HG03342 (cell line): ENCODE data around the gene TMEM256.

ENCODE experiments used
- ATAC-seq: cut with Tn5 transposase; IDR thresholded peaks from one replicate; pipeline ENCODE4 v1.9.1; 2021; ENCODE audit warnings: mild to moderate bottlenecking, moderate library complexity; ENCODE audit not compliant: unreplicated experiment

The TMEM256 gene

DNA sequence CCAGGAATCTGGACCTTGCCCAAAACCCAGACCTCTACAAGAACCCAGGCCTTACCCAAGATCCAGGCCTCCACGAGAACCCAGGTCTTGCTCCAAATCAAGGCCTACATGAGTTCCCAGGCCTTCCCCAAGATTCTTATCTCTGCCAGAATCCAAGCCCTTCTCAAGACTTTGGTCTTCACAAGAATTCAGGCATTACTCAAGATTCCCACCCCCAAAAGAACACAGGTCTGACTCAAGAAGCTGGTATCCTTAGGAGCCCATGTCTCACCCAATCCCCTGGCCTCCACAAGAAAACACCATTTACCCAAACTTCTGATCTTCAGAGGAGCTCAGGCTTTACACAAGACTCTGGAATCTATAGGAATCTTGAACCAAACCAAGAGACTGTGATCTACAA is 27.3 kb upstream of the TMEM256 start:
- ATAC-seq, result no peak

DNA sequence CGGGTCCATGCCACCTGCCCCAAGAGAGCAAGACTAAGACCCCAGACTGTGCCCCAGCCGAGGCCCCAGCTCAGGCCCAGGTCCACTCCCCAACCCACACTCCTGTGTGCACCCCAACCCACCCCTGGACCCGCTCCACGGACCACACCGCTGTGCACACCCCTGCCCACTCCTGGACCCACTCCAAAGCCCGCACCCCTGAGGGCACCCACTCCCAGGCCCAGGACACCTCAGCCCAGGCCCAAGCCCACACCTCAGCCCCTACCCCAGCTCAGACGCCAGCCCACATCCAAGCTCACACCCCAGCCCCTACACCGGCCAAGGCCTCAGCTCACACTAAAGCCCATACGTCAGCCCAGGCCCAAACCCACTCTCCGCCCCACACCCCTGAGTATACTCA is 25.8 kb upstream of the TMEM256 start:
- no peak for ATAC-seq

GRCh38 chr17:7428557-7428956 is 24.7 kb upstream of the TMEM256 start, which contains the start of gene SPEM3:
TSS of gene SPEM3 (plus strand) at chr17:7428857. CDS start at chr17:7428903, 46 bp downstream.
- ATAC-seq, result no peak

DNA sequence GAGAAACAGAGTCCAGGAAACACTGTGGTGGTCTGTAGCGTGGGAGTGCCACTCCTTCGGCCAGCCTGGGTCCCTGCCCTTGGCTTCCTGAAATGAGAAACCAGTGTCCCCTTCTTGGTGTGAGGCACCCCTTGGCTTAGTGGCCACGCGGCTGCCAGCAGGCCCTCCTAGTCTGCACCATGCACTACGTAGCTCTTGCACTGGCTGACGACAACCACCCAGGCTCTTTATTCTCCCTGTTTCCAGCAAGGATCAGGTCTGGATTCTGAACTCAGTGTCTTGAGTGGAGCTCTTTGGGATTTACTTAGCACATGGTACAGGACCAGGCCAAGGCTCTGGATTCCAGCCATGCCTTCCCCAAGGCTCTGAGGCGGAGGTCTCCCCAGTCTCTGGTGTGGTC is 23.7 kb upstream of the TMEM256 start:
- no peak for ATAC-seq

DNA sequence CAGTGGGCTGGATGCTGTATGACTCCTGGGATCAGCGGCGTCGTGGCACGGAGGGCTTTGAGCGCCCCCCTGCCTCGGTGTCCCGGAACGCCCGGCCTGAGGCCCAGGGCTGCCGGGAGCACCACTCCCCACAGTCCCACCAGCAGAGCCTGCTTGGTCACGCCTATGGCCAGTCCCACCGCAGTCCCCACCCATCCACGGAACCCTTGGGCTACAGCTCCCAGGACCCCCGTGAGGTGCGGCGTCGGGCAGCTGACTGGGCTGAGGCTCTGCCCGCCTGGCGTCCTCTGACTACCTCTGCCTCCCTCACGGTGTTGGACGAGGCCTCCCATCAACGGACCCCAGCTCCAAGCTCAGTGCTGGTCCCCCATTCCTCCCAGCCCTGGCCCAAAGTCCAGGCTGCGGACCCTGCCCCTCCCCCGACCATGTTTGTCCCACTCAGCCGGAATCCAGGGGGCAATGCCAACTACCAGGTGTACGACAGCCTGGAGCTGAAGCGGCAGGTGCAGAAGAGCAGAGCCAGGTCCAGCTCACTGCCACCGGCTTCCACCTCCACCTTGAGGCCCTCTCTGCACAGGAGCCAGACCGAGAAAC is 23.1 kb upstream of the TMEM256 start:
- no peak for ATAC-seq

DNA sequence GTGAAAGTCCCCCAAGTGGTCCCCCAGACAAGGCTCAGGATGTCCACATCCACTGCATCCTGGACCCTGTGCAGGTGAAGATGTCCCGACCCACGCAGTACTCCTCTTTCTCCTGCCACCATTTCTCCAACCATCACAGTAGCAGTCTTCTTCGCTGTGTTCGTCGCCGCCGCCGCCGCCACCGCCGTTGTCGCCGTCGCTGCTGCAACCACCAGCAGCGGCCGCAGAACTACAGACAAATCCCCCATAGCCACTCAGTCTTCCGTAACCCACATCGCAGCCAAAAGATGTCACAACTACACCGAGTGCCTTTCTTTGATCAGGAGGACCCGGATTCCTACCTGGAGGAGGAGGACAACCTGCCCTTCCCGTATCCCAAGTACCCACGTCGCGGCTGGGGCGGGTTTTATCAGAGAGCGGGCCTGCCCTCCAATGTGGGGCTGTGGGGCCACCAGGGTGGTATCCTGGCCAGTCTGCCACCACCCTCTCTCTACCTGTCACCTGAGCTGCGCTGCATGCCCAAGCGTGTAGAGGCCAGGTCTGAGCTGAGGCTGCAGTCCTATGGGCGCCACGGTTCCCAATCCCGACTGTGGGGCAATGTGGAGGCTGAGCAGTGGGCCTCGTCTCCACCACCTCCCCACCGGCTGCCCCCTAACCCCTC is 22.4 kb upstream of the TMEM256 start:
- ATAC-seq, result no peak

DNA sequence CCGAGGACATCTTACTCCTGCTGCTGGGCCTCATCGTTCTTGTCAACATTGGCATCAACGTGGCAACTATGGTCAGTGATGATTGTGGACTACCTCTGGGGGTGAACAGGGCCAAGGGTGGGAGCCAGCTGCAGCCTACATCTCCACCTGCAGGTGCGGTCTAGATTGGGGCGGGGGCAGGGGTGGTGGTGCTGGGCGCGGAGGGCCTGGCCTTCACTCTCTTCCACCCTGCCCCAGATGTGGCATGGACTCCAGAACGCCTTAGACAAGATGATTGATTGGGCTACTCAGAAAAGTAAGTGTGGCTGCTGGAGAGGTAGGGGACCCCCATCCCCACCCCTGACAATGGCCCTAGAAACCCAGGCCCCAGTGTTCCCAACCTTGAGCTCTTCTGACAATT is 21.9 kb upstream of the TMEM256 start:
- ATAC-seq, result no peak

GRCh38 chr17:7425316-7425715 is 21.4 kb upstream of the TMEM256 start, which contains the start of gene SPEM2:
TSS of gene SPEM2 (plus strand) at chr17:7425616. CDS start at chr17:7425689, 73 bp downstream.
- ATAC-seq, result no peak

- ATAC-seq, result no peak
Measured at GRCh38 chr17:7423679-7424078, 19.8 kb upstream of the TMEM256 start.

GRCh38 chr17:7421186-7421585 is 17.3 kb upstream of the TMEM256 start:
- ATAC-seq, result no peak

DNA sequence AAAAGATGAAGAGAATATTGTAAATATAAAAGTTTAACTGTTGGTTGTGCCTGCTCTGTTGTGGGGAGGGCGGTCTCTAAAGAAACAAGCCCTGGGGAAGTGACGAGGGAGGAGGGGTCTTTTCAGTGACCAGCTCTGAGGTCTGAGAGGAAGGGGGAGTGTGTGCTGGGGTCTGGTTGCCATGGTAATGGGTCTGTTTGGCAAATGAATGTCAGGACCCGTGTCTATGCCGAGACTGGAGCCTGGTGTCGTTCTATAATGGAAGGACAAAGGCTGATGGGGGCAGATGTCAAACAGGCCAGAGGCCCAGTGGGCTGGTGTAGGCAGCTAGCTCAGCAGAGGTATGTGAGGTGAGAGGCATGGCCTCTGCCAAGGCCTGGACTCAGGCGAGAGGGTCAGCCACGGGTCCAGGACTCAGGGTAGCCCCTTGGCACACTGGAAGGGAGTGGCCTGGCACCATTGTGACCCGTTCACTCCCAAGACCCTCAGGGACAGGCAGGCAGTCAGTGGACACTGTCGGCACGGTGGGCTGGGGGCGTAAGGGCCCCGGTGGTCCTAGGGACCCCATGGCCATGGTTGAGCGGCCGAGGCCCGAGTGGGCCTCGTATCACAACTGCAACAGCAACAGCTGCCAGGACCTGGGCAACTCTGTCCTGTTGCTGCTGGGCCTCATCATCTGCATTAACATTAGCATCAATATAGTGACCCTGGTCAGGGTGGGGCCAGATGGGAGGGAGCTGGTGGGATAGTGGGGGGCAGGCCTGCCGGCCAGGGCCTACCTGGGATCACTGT is 16.1 kb upstream of the TMEM256 start, which contains the start of gene SPEM1:
SPEM1 (plus strand) TSS at position 506 of the 792 bp plus-strand sequence; CDS start at position 567, 61 bp downstream.
- ATAC-seq, result no peak

DNA sequence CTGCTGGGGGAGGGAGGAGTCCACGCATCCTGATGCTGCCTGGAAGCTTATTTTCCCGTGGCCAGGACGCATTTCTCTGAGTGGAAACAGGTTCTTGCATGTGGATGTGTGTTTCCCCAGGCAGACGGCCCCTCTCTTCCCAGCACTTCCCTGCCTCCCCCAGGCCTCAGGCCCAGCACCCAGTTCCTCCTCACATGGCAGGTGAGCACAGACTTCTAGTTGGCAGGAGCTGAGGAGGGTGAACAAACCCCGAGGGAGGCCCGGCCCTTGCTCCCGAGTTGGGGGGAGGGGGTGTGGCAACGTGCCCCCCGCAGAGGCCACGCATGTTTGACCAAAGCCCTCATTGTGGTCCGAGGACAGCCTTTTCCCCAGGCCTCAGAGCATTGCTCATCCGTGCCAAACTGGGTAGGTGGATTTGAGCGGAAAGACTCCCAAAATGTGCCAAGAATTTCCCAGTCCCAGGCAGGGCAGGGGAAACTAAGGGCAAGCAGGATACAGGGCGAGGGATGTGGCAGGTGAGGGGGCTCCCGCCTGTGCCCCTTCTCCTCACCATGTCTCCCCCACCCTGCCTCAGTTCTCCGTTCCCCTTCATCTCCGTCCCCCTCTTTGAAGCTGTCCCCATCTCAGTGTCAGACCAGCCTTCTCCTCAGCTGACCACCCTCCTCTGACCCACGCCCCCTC is 14.7 kb upstream of the TMEM256 start:
- ATAC-seq, result no peak

GRCh38 chr17:7417056-7417655 is 13.3 kb upstream of the TMEM256 start:
- no peak for ATAC-seq

DNA sequence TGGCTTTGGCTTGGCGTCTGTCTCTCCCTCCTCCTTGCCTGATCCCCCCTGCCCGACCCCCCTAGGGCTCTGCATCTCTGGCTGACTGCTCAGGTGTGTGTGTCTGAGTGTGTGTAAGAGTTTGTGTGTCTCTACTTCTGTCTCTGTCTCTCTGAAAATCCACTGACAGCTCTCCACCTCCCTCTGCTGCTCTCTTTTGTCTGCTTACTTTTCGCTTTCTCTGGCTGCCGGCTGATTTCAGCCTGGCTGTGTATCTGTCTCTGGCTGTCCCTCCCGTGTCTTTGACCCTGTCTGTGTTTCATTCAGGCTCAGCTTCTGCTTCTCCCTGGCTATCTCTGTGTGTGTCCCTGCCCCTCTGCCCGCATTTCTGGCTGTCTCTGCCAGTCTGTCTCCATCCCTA is 12.4 kb upstream of the TMEM256 start:
- ATAC-seq, result no peak

- ATAC-seq, result no peak
Measured at GRCh38 chr17:7415784-7416183, 11.9 kb upstream of the TMEM256 start.

- no peak for ATAC-seq
Measured at GRCh38 chr17:7414837-7415236, 10.9 kb upstream of the TMEM256 start.

DNA sequence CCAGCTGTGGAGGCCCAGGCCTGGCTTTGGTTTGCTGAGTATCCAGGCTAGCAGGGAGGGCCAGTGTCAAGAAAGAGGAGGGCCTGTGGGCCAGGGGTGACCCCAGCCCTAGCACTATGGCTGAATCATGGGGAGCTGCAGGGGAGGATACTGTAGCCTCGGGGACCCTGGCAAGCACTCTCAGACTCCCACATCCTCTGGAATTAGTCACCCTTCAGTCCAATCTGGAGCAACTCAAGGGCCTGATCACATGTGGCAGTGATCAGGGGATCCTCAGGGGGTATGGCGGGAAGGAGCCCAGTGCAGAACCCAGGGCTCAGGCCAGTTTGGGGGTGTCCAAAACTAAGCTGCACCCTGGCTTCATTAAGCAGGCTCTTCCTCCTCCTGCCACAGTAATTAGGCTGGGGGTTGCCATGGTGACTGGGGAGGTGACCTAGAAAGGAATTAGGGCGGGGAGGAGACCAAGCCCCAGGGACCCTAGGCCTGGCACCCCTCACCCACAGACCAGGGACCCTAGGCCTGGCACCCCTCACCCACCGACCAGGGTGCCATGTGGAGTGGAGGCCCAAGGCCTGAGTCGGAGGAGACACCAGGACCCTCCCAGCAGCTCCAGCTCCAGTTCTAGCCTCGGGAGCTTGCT is 9.6 kb upstream of the TMEM256 start:
- ATAC-seq, result no peak

DNA sequence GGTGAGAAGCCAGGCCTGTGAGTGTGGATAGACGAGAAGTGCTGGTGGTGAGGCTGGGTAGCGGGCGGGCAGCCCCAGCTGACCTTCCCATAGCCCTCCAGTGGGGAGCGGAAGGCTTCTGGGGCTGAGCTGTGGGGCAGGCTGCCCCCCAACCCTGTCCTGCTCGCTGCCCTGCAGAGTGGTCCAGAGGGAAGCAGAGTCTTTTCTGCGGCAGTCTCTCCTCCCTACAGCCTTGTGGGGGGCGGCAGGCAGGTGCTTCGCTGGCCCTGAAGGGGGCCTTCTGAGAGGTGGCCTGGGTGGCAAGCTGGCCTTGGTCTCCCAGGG is 7.5 kb upstream of the TMEM256 start:
- no peak for ATAC-seq

GRCh38 chr17:7410634-7411426 is 6.9 kb upstream of the TMEM256 start:
- ATAC-seq, result no peak

DNA sequence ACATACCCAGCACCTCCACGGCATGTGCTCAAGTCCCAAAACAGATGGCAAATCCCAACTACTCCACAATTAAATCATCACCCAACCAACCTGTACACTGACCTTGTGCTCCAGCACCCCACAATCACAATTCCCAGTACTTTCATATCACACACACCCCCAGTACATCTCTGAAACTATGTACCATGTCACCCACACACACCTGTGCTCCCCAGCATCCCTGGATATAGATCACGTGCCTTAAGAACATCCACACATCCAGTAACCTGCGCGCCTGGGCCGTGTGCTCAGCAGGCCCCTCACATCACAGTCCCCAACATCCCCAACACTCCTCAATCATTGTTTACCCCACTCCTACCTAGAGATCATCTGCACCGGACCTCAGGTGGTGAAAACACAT is 5.8 kb upstream of the TMEM256 start:
- ATAC-seq, result no peak
